Stimulated activated memory B cell treated with anti-CD40 and anti-IgM and Interleukin-4, amounts not matched to agents 10 μg/mL and 1 μg/mL and 100 μg/mL, for 72 hours (primary cell): ENCODE measurements around the gene COQ8A.

ENCODE experiments used
- ATAC-seq: fragments of 150-1000 bp; cut with Tn5 transposase; 2 replicates; pipeline ENCODE4 v1.10.0; 2021
- H3K27ac Mint-ChIP-seq: one replicate; pipeline ENCODE4 v1.8.0; 2022; ENCODE audit warnings: mild to moderate bottlenecking, mixed read lengths
- H3K27me3 Mint-ChIP-seq: one replicate; pipeline ENCODE4 v1.8.0; 2022; ENCODE audit warnings: mixed read lengths
- H3K36me3 Mint-ChIP-seq: one replicate; pipeline ENCODE4 v1.8.0; 2022; ENCODE audit warnings: mixed read lengths
- H3K4me1 Mint-ChIP-seq: one replicate; pipeline ENCODE4 v1.8.0; 2022; ENCODE audit warnings: mixed read lengths
- H3K4me3 Mint-ChIP-seq: one replicate; pipeline ENCODE4 v1.8.0; 2022; ENCODE audit warnings: mild to moderate bottlenecking, moderate library complexity, mixed read lengths
- H3K9me3 Mint-ChIP-seq: one replicate; pipeline ENCODE4 v1.8.0; 2022; ENCODE audit warnings: mixed read lengths

Gene COQ8A

DNA sequence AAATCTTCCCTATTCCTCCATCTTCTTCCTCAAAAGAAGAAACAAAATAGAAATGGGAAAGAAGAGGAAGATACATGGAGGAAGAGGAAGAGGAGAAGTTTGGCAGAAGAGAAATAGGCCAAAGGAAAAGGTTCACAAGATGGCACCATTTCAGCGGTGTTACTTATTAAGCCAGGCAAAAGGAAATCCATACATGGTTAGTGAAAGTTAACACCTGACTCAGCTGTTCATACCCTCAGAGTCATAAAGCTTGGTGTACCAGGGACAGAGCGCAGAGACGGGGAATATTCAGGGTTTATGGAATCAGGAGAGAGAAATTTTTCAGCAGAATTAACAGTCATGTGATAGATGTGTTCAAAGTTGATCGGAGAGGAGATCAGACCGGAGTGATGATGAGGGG lies 70.6 kb downstream of the COQ8A start:
- H3K4me3 Mint-ChIP-seq, result no peak overlapping the region
- H3K4me1 Mint-ChIP-seq, result no peaks in the 10 kb centered on the region
- no peak overlapping the region for H3K27ac Mint-ChIP-seq
- no peaks in the 10 kb centered on the region for H3K9me3 Mint-ChIP-seq
- H3K27me3 Mint-ChIP-seq, result no peaks in the 10 kb centered on the region
- no peak for ATAC-seq
- no peaks in the 10 kb centered on the region for H3K36me3 Mint-ChIP-seq

GRCh38 chr1:227016990-227017389 lies 76.9 kb downstream of the COQ8A start:
- Mint-ChIP-seq H3K4me3 (no peak overlapping the region), H3K27me3 (no peaks in the 10 kb centered on the region), H3K4me1 (no peaks in the 10 kb centered on the region), H3K27ac (no peak overlapping the region), H3K9me3 (peaks cover 5% of the 10 kb centered on the region), H3K36me3 (no peaks in the 10 kb centered on the region)
- ATAC-seq, result no peak

- no peak for ATAC-seq
- Mint-ChIP-seq H3K4me1 (peaks cover 7% of the 10 kb centered on the region), H3K36me3 (no peaks in the 10 kb centered on the region), H3K27ac (no peak overlapping the region), H3K27me3 (no peaks in the 10 kb centered on the region), H3K4me3 (no peak overlapping the region), H3K9me3 (no peaks in the 10 kb centered on the region)
Observed at GRCh38 chr1:227032396-227032795, 92.3 kb downstream of the COQ8A start.

DNA sequence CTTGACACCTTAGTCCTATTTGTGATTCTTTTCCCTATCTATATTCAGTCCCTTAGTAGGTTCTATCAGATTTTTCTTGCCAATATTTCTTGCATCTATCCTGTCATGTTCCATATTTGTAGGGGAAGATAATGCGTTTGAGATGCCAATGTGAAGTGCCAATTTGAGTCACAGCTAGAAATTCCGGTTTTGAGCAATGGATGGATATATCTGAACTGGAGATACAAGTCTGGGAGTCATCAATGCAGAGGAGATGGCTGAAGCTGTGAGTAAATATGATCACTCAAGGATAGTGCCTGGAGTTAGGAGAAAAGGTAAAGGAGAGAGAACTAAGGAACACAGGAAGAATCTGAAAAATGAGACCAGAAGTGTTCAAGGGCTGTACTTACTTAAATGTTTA lies 93.8 kb downstream of the COQ8A start:
- Mint-ChIP-seq H3K9me3 (peaks cover 5% of the 10 kb centered on the region), H3K4me1 (peaks cover 7% of the 10 kb centered on the region), H3K4me3 (no peak overlapping the region), H3K27me3 (no peaks in the 10 kb centered on the region), H3K27ac (no peak overlapping the region), H3K36me3 (no peaks in the 10 kb centered on the region)
- ATAC-seq, result no peak

DNA sequence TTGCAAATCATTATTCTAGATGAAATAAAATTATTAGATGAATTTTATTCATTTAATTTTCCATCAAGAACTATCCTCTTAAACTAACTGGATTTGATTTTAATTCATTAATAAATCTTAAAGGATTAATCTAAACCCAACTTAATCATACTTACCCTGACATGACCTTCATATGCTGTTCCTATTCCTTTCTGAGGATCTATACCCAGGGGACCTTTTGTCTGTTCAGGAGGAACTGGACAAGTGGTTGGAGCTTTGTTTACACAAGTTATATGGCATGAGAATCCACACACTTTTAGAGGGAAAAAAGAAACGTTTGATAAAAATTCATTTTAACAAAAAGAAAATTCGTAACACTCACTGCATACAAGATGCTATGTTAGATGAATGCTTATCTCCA lies 95.2 kb downstream of the COQ8A start:
- peaks cover 5% of the 10 kb centered on the region for H3K9me3 Mint-ChIP-seq
- no peak overlapping the region for H3K27ac Mint-ChIP-seq
- peaks cover 7% of the 10 kb centered on the region for H3K4me1 Mint-ChIP-seq
- H3K4me3 Mint-ChIP-seq, result no peak overlapping the region
- ATAC-seq, result no peak
- no peaks in the 10 kb centered on the region for H3K36me3 Mint-ChIP-seq
- no peaks in the 10 kb centered on the region for H3K27me3 Mint-ChIP-seq

DNA sequence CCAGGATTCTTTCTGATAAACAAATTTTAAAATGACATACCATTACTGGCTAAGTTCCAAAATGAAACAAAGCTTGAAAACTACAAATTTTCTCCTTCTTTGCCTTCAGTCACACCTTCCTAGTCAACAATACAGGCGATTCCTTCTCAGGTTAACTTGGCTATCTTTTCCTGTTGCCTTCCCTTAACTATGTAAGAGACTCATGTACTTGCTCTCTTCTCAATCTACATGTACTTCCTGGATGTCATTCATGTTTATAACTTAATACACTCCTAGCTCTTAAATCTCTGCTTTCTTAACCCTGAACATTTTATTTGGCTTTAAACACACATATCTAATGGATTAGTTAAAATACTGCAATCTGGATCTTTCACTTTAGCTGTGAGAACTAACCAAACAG lies 97.0 kb downstream of the COQ8A start:
- Mint-ChIP-seq H3K4me3 (no peak overlapping the region), H3K9me3 (peaks cover 5% of the 10 kb centered on the region), H3K36me3 (no peaks in the 10 kb centered on the region), H3K27me3 (peaks cover under 1% of the 10 kb centered on the region), H3K27ac (no peak overlapping the region), H3K4me1 (peaks cover 7% of the 10 kb centered on the region)
- ATAC-seq, result no peak
